ENCODE data around the gene DENND2C.

- TF ChIP-seq SIN3A (IDR thresholded peaks at IDR 0.05; ENCODE audit: borderline replicate concordance, insufficient read depth, low read length), result no peak
- TF ChIP-seq POLR2AphosphoS5 (IDR thresholded peaks at IDR 0.05; ENCODE audit: low read depth, low read length), result no peak
Measured at GRCh38 chr1:114691061-114691460, 21.2 kb upstream of the DENND2C start.
